IPS-NIHi7 (cell line): ENCODE data around the gene PALLD.

ENCODE experiments used
- DNase-seq: peaks from one replicate; pipeline ENCODE4 v3.0.0; 2012; ENCODE audit warnings: mixed read lengths; ENCODE audit errors: extremely low spot score

Gene PALLD

GRCh38 chr4:168621806-168622589 lies 125.1 kb downstream of the PALLD start:
- DNase-seq: no peak

GRCh38 chr4:168622600-168622999 lies 125.7 kb downstream of the PALLD start:
- no peak for DNase-seq

DNA sequence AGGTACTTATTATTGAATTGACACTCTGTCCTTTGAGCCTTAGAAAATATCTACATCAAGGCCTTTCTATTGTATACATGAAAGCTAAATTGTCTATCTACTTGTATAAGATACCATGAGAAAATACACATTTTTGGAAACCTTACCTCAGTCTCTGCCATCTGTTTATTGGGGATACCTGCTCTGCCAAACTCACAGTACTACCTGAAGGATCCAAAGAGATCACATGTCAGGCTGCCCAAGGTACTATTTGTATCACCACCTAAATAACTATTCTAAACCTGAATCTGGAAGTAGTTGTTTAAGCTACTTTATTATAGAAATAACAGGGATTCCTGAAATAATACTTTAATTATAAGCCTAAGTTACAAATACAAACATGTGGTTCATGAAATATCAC lies 126.2 kb downstream of the PALLD start:
- no peak for DNase-seq

DNA sequence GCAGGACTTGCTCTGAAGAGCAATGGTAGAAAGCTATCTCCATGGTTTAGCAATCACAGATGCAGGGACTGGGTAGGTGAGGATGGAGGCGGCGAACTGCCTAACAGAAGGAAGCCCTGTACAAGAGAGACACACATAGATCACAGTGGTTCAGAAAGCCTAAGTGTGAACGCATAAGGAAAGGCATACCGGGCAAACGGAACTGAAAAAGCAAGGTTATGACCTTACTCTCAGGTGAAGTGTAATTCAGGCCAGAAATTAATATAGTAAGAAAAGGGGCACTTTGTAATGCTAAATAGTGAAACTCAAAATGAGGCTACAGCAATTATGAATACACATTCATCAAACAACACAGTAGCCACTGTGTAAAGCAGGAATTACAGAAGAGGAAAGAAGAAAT lies 126.6 kb downstream of the PALLD start:
- DNase-seq: no peak

GRCh38 chr4:168628251-168628650 lies 131.4 kb downstream of the PALLD start:
- DNase-seq: no peak

DNA sequence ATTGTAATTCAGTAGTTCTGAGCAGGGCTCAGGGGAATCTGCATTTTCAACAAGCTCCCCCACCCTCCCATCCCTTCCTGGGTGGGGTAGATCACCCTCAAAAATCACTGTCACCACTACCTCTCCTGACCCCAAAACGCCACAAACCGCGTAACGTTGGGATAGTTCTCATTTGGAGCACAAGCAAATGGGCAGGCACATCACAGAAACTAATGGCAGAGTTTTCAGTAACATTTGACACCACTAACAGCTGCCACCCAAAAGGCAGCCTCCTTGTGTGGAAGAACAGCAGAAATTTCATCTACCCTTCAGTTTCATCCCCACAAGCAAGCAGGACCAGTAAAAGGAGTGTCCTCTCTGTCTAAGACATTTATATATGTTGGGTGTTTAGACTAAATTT lies 132.7 kb downstream of the PALLD start:
- DNase-seq: no peak

- DNase-seq: no peak
Measured at GRCh38 chr4:168630445-168631187, 133.8 kb downstream of the PALLD start.

DNA sequence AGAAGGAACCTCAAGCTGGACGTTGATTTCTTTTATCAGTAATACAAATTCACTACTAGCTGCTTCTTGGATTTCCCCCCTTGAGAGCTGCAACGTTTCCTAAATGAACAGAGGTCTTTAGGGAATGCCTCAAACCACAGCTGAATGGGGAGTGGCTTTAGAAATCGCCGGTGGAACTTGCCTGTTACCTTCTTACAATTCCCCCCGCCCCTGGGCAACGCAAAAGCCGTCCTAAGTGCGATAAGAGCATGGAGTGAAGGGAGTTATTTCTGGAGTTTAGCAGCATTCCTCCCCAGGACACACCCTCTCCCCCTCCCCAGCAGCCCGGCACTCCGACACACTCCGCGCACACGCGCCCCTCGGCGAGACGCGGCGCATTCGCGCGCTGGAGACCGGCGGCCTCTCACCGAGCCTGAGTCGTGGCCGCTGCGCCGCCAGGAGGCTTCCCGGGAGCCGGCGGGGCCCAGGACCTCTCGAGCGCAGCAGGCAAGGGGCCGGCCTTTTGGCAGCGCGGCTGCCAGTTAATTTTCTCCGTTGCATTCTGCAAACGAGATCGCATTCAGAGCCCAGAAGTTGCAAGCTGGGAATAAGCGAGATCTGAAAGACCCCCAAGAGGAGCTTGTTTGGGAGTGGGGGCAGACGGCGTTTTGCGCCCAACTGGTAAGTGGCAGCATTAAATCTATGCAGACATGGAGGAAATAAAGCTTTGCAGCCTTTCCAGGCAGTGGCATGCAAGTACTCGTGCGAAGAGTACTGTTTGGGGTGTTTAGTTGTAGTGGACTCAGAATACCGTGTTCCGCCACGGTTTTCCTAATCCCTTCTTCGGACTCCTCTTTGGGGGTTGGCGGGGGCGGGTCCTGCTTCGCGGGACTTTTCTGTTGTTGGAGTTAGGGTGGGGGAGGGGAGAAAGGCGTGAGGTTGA lies 134.7 kb downstream of the PALLD start:
- peak; percentile 77 for DNase-seq

- peak; percentile 56 for DNase-seq
Measured at GRCh38 chr4:168632301-168632725, 135.5 kb downstream of the PALLD start.

GRCh38 chr4:168633064-168633463 lies 136.2 kb downstream of the PALLD start:
- no peak for DNase-seq

GRCh38 chr4:168633496-168633895 lies 136.6 kb downstream of the PALLD start:
- DNase-seq: no peak

- DNase-seq: no peak
Measured at GRCh38 chr4:168634276-168634802, 137.5 kb downstream of the PALLD start.

- no peak for DNase-seq
Measured at GRCh38 chr4:168636040-168636439, 139.2 kb downstream of the PALLD start.

DNA sequence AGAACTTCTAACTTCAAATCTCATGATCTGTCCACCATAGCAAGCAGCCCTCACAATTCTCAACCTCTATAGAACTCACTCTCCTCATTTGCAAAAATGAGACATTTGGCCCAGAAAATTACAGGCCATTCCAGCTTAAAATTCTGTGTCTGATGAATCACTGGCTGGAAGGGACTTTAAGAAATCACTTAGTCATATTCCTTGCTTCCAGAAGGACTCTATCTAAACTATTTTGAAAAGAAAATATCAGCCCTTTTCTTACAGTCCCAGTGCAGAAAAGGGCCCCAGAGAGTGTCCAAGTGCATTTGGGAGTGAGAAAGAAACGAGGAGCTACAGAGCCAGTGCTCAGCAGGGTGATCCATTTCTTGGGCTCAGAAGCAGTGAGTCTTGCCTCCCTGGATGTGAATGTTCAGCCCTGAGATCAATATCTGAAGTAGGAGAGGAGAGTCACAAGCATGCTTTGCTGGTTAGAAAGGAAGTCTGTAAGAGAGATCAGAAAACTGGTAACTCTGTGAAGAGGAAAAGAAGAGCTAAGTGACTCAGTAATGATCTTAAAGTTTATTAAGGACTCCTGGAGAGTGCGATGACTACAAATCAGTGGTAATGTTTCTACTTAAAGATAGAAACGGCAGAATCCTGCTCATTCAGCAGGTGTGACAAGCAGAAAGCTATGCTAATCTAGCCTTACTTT lies 139.8 kb downstream of the PALLD start:
- DNase-seq: no peak

DNA sequence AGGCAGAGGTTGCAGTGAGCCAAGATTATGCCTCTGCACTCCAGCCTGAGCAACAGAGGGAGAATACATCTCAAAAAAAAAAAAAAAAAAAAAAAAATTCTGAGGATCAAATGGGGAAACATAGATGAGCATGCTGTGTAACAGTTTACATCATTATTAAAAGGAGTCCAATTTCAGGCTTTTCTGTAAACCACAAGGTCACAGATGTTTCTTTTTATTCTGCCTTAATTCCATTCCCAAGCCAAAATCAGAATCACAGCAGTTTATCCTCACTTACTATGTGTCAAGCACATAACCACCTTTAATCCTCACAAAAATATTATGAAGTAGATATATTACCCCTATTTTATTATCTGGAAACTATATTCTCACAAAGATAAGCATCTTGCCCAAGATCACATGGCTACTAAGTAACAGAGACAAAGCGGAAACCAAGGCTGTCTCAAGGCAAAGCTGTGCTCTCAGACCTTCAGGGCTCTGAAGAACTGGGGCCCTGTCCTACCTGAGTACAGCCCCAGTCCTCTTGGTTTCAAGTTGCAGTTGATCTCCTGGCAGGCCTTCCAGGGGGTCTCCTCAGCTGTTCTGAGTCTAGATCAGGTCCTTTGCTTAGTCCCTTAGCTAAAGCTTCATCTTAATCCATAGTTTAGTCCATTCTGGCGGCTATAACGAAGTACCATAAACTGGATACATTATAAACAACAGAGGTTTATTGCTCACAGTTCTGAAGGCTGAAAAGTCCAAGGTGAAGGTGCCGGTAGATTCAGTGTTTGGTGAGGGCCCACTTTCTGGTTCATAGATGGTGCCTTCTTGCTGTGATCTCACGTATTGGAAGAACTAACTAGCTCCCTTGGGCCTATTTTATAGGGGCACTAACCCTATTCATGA lies 141.3 kb downstream of the PALLD start:
- no peak for DNase-seq

DNA sequence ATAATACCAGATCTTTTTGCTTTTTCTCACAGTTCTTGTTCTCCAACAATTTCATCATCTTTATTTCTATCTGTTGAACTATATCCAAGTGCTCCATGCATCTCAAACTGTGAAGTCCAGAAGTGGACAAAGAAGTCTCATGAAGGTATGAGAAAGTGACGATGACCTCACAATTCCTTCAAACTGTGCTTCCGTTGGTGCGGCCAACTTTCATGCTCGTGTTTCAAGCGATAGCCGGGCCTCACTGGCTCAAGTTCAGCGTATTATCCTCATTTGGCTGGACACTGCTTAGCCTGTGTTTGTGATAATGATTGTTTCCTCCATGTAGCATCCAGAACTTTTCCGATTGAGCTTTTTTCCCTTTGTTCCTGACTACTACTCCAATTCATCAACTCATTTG lies 143.1 kb downstream of the PALLD start:
- no peak for DNase-seq

DNA sequence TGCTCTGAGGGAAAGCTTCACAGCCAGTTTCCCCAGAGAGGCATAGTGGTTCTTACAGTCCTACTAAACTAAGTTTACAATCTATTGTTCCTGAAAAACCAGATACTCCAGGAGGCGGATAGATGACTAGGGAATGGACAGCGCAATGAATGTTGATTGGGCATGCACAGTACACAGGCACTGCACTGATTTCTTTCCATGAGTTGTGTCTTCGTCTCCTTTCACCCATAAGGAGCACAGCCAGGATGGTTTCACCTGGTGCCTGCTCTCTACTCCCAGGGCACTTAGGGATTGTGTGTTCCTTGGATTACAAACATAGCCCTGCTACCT lies 144.9 kb downstream of the PALLD start:
- no peak for DNase-seq

DNA sequence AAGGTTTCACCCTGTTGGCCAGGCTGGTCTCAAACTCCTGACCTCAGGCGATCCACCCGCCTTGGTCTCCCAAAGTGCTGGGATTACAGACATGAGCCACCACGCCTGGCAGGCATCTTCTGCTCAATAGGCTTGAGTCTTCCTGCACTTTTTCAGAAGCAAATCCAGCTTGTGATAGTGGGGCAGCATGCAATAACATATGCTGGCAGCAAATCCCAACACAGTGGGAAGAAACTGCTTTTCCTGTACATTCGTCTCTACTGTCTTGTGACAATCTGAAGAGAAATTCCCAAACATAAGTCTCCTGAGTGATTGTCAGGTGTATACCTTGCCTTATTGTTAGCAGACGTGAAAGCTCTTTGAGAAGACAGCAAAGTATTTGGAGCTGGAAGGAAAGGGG lies 145.7 kb downstream of the PALLD start:
- DNase-seq: no peak

GRCh38 chr4:168643111-168643795 lies 146.4 kb downstream of the PALLD start:
- no peak for DNase-seq

- DNase-seq: no peak
Measured at GRCh38 chr4:168643796-168644159, 146.9 kb downstream of the PALLD start.
